GM21526 (cell line): ENCODE measurements around the gene RASGRF2.

Experiments used
- ATAC-seq: cut with Tn5 transposase; IDR thresholded peaks from one replicate; pipeline ENCODE4 v1.9.1; 2021; ENCODE audit warnings: moderate library complexity; ENCODE audit not compliant: unreplicated experiment, low FRiP score

RASGRF2 gene

DNA sequence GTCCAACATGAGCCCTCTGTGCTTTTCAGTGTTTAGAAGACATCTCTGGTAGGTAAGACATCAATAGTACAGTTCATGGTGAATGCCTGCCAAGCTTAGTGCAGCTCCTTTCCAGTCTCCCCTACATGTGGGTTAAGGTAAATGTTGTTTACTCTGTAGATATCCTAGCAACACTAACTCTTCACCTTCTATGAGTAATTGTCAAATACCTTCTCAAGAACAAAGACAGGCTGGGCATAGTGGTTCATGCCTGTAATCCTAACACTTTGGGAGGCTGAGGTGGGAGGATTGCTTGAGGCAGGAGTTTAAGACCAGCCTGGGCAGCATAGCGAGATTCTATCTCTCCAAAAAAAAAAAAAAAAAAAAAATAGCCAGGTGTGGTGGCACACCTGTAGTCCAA is 18.7 kb upstream of the RASGRF2 start:
- ATAC-seq: no peak

DNA sequence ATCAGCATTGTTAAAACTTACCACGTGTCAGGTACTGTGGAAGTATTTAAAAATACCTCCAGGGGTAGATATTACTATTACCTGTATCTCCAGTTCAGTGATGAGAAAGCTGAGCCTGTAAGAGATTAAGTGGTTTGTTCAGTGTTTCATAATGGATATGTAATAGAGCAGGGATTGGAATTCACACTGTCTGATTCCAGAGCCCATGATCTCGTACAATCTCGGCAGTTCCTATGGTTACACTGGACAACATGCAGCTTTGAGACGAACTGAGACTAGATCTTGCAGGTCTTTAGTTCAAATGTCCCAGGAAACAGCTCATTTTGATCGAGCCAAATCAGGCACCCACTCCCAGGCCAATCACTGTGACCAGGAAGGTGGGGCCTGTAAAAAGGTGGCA is 8.8 kb upstream of the RASGRF2 start:
- no peak for ATAC-seq

GRCh38 chr5:80953587-80953986 is 6.6 kb upstream of the RASGRF2 start:
- no peak for ATAC-seq

DNA sequence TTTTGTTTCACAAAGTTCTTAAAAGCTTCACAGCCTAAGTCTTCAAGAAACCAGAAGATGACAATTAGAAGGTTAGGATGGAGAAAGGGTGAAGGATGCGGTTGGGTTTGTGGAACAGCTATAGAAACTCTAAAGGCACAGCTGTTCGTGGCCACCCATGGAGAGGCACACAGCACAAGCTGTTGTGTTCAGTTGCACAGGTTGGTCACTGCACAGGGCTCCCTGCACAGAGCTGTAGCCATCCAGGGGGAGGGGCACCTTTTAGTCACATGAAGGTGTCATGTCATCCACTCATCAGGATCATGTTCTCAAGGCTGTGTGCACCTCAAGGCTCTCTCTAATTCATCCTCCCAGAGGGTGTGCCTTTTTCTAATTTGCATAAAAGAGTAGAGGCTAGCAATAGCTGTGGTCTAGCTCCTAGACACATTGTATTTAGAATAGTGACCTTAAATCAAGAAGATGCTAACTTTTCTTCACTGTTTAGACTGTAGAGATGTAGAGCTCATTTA is 5.0 kb upstream of the RASGRF2 start:
- ATAC-seq: no peak

GRCh38 chr5:80956272-80956671 is 3.9 kb upstream of the RASGRF2 start:
- no peak for ATAC-seq

DNA sequence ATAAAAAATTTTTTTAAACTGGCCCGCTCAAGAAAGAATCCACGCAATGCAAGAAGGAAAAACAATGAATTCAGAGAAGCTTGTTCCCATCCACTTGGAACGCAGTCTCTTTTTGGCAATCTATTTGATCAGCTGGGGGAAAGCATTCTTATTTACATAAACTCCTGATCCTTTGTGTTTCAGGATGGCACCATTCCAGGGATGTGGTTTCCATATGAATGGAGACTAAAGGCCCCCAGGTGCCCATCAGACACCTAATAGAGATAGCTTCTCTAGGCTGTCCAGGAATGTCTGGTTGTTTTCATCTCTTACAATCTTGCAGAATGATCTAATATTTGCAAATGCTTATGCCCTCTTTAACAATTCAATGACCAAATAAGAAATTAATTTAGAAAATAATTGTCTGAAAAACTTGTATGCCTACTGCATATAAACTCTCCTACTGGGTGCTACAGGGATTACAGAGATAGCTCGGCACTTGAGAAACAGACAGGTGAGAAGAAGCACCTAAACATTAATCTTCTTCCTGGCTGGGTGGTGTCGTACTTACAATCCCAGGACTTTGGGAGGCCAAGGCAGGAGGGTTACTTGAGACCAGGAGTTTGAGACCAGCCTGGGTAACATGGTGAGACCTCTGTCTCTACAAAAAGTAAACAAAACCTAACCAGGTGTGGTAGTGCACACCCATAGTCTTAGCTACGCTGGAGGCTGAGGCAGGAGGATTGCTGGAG is 3.0 kb upstream of the RASGRF2 start:
- no peak for ATAC-seq

- no peak for ATAC-seq
These were observed 1.5 kb upstream of the RASGRF2 start for GRCh38 chr5:80958616-80959015.

- ATAC-seq: no peak
These were observed 1.0 kb upstream of the RASGRF2 start for GRCh38 chr5:80959138-80959537.

GRCh38 chr5:80960531-80961375 is 590 bp downstream of the RASGRF2 start:
- no peak for ATAC-seq

DNA sequence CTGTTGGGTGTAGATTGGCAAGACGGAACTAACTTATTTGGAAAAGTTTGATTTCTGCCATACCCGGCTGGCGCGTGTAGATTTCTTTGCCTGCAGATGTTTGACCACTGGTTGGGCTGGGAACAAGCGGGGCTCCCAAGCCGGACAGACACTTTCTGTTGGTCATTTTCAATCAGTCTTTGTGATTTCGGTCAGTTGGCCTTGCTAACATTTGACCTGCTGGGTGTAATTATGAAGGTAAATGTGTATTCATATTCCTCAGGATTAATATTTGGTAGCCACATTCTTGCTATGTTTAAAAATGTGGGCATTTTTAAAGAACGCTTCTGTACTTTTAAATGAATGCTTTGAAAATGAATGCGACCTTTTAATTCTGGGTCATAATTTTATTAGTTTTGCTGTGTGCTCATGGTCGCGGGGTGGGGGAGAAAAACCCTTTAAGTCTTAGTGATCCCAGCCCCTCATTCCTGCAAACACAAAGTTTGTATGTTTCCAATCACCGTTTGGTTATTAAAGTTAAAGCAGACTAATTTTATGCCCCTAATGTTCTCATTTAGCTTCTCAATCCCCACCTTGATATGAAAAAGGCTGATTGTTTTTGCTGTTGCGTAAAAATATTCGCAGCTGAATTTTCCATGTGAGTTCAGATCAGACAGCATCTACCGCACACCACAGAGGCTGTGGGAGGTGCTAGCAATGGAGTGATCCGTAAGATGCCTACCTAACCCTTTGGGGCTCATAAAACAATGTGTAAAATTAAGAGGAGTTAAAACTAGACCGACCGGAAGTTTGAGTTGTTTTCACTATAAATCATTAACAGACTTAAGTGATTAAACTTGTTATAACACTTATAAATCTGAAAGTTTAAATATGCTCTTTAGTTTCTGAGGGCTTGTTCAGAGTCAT is 1.5 kb downstream of the RASGRF2 start:
- no peak for ATAC-seq

GRCh38 chr5:80962630-80963520 is 2.7 kb downstream of the RASGRF2 start:
- ATAC-seq: no peak

GRCh38 chr5:80963521-80963895 is 3.3 kb downstream of the RASGRF2 start:
- no peak for ATAC-seq

GRCh38 chr5:80963966-80964481 is 3.9 kb downstream of the RASGRF2 start:
- ATAC-seq: no peak

- no peak for ATAC-seq
These were observed 4.3 kb downstream of the RASGRF2 start for GRCh38 chr5:80964491-80964890.

- no peak for ATAC-seq
These were observed 4.8 kb downstream of the RASGRF2 start for GRCh38 chr5:80964919-80965318.

- ATAC-seq: no peak
These were observed 7.5 kb downstream of the RASGRF2 start for GRCh38 chr5:80967500-80968181.

- ATAC-seq: no peak
These were observed 12.9 kb downstream of the RASGRF2 start for GRCh38 chr5:80973027-80973426.

- ATAC-seq: no peak
These were observed 14.9 kb downstream of the RASGRF2 start for GRCh38 chr5:80975065-80975464.

DNA sequence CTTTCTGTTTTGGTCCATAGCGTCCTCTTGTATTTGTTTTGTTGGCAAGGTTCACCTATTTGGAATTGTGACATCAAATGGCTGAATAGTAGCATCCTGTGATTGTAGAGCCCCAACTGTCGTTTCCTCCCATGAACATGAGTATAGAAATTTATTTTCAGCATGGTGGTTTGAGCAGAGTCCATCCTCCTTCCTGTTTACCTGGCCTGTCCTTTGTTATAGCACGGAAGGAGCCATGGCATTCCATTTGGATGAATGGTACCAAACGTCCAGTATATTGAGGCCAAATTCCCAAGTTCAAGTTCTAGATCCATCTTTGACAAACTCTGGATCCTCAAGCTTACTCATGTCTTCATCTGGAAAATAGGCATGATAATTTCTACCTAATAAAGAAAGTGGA is 16.8 kb downstream of the RASGRF2 start:
- ATAC-seq: no peak
